ENCODE data around the gene ZNF77. TPM values are rescaled to one million over a fixed set of nuclear protein-coding genes. Genes with fewer than 3 reads are reported as not detected.
"Not testable (repeated sequence)": the region's sequence is repeated elsewhere in the genome, so short reads cannot be mapped to it uniquely, and the experiment has no call there.

Gene ZNF77
- total RNA-seq, 3 donors from 2014 or later: 2.2 to 5.1 (median 4.9) TPM

DNA sequence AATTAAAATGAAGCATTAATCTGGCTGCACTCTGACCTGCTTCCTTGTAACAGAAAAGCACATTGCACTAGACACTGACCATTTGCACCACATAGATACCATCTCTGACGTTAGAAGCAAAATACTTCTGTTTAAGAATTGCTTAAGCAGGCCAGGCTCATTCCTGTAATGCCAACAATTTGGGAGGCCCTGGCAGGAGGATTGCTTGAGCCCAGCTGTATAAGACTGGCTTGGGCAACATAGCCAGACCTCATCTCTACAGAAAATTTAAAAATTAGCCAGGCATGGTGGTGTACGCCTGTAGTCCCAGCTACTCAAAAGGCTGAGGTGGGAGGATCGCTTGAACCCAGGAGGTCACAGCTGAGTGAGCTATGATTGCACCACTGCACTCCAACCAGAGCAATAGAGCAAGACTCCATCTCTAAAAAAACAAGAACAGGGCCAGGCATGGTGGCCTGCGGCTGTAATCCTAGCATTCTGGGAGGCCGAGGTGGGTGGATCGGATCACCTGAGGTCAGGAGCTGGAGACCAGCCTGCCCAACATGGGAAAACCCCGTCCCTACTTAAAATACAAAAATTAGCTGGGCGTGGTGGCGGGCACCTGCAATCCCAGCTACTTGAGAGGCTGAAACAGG lies 25.5 kb upstream of the ZNF77 start:
- Histone ChIP-seq H3K27me3 (no peaks in the 10 kb centered on the region), H3K4me1 (peaks cover 6 to 7% of the 10 kb centered on the region in 2 donors), H3K36me3 (no peaks in the 10 kb centered on the region), H3K4me3 (no peak overlapping the region), H3K27ac (peak overlapping the region; percentile 83 to 88), H3K9me3 (no peaks in the 10 kb centered on the region)
- TF ChIP-seq POLR2A (IDR thresholded peaks at IDR 0.05) (no peak), POLR2AphosphoS5 (IDR thresholded peaks at IDR 0.05) (peak in 1 of 3 donors; percentile 15)
- TF ChIP-seq, protein P1, sequence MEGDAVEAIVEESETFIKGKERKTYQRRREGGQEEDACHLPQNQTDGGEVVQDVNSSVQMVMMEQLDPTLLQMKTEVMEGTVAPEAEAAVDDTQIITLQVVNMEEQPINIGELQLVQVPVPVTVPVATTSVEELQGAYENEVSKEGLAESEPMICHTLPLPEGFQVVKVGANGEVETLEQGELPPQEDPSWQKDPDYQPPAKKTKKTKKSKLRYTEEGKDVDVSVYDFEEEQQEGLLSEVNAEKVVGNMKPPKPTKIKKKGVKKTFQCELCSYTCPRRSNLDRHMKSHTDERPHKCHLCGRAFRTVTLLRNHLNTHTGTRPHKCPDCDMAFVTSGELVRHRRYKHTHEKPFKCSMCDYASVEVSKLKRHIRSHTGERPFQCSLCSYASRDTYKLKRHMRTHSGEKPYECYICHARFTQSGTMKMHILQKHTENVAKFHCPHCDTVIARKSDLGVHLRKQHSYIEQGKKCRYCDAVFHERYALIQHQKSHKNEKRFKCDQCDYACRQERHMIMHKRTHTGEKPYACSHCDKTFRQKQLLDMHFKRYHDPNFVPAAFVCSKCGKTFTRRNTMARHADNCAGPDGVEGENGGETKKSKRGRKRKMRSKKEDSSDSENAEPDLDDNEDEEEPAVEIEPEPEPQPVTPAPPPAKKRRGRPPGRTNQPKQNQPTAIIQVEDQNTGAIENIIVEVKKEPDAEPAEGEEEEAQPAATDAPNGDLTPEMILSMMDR (IDR thresholded peaks at IDR 0.05): no peak
- no peak for DNase-seq (ENCODE audit: low spot score in 2 of 2)
- intact Hi-C loops (cut with DNase I; ENCODE audit: low total_unique reads): no loop called here

DNA sequence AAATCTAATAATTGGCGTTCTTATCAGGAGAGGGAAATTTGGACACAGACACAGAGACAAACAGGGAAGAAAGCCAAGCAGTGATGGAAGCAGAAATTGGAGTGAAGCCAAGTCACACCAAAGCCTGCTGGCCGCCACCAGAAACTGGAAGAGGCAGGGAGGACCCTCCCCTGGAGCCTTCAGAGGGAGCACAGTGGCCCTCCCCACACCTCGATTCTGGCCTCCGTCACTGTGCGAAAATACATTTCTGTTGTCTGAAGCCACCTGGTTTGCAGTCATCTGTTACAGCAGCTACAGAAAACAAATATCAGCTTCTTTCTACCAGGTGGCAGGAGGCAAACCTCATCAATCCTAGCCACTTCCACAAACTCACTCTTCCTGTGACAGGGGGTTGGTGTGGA lies 24.3 kb upstream of the ZNF77 start:
- Histone ChIP-seq H3K27me3 (no peaks in the 10 kb centered on the region), H3K4me3 (no peak overlapping the region), H3K9me3 (no peaks in the 10 kb centered on the region), H3K36me3 (no peaks in the 10 kb centered on the region), H3K27ac (peak overlapping the region; percentile 53 to 66), H3K4me1 (peaks cover 0 to 6% of the 10 kb centered on the region in 2 donors)
- intact Hi-C loops (cut with DNase I; ENCODE audit: low total_unique reads): no loop called here
- TF ChIP-seq, protein P1 (IDR thresholded peaks at IDR 0.05): no peak
- TF ChIP-seq POLR2A (IDR thresholded peaks at IDR 0.05) (no peak), POLR2AphosphoS5 (IDR thresholded peaks at IDR 0.05) (peak in 1 of 3 donors; percentile 64)
- no peak for DNase-seq (ENCODE audit: low spot score in 2 of 2)

DNA sequence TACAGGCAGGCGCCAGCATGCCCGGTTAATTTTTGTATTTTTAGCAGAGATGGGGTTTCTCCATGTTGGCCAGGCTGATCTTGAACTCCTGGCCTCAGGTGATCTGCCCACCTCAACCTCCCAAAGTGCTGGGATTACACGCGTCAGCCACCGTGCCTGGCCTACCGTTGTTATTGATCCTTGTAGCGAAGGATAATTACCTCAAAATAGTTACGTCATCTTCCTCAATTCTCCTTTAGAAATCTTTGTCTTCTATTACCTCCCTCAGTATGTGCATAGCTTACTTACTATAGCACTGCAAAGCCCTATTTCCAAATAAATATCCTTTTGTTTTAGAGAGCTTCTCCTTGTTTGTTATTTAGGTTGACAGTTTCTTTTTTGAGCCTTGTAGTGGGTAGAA lies 23.2 kb upstream of the ZNF77 start:
- Histone ChIP-seq H3K9me3 (no peaks in the 10 kb centered on the region), H3K4me3 (no peak overlapping the region), H3K27me3 (no peaks in the 10 kb centered on the region), H3K36me3 (no peaks in the 10 kb centered on the region), H3K27ac (no peak overlapping the region), H3K4me1 (peaks cover 0 to 6% of the 10 kb centered on the region in 2 donors)
- TF ChIP-seq POLR2A (IDR thresholded peaks at IDR 0.05) (no peak), POLR2AphosphoS5 (IDR thresholded peaks at IDR 0.05) (no peak)
- TF ChIP-seq, protein P1 (IDR thresholded peaks at IDR 0.05): no peak
- intact Hi-C loops (cut with DNase I; ENCODE audit: low total_unique reads): no loop called here
- no peak for DNase-seq (ENCODE audit: low spot score in 2 of 2)

DNA sequence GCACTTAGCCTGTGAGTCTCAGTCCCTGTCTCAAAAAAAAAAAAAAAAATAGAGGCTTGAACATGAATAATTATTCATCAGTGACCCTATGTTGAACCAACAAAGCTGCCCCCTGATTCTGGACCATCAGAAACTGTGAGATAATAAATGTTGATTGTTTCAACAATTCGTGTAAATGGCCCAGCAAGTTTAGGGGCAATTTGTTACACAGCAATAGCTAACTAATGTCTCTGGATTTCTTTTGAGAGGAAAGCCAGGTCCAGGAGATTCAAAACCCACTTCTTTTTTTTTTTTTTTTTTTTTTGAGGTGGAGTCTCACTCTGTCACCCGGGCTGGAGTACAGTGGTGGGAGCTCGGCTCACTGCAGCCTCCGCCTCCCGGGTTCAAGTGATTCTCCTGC lies 20.1 kb upstream of the ZNF77 start:
- Histone ChIP-seq H3K4me3 (no peak overlapping the region), H3K27me3 (no peaks in the 10 kb centered on the region), H3K27ac (no peak overlapping the region), H3K9me3 (no peaks in the 10 kb centered on the region), H3K36me3 (no peaks in the 10 kb centered on the region), H3K4me1 (no peaks in the 10 kb centered on the region)
- DNase-seq (ENCODE audit: low spot score in 2 of 2): no peak
- intact Hi-C loops (cut with DNase I; ENCODE audit: low total_unique reads): no loop called here
- TF ChIP-seq POLR2A (IDR thresholded peaks at IDR 0.05) (no peak), POLR2AphosphoS5 (IDR thresholded peaks at IDR 0.05) (no peak)
- TF ChIP-seq, protein P1 (IDR thresholded peaks at IDR 0.05): no peak

DNA sequence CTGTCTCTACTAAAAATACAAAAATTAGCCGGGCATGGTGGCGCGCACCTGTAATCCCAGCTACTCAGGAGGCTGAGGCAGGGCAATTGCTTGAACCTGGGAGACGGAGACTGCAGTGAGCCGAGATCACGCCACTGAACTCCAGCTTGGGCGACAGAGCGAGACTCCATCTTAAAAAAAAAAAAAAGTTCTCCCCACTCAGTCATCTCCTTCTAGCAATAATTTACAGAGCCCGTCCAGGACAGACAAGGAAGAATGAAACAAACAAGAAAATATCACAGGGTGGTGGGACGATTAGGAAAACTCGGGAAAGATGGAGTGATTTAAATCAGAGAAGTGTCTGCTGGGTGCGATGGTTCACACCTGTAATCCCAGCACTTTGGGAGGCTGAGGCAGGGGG lies 18.9 kb upstream of the ZNF77 start:
- not testable (repeated sequence) for H3K27ac ChIP-seq; H3K4me3 ChIP-seq; H3K9me3 ChIP-seq; H3K4me1 ChIP-seq; H3K36me3 ChIP-seq; DNase-seq (ENCODE audit: low spot score in 2 of 2); H3K27me3 ChIP-seq
- intact Hi-C loops (cut with DNase I; ENCODE audit: low total_unique reads): loop anchor here (2.0 kb wide), 1 partner anchor 139 kb away; no protein-coding TSS in a partner anchor
